Endothelial cell of umbilical vein (primary cell): ENCODE data around the gene FYTTD1. TPM values are rescaled to one million over a fixed set of nuclear protein-coding genes. Genes with fewer than 3 reads are reported as not detected.

Source experiments
- BruUV-seq: library from RNA; stranded (reverse); fragments of 400-500 nt; replicated peaks from 2 replicates; lab custom pipeline; 2021; lab: Mats Ljungman, UMichigan
- CTCF ChIA-PET: fragments of 300-600, 350-600 bp; sonication (Branson Sonifier 250); formaldehyde crosslinking; loops from one replicate; lab custom pipeline; 2021; ENCODE audit warnings: antibody characterized with exemption, inconsistent platforms; lab: Charles Lee
- POLR2A ChIA-PET: fragments of 300-600, 350-600 bp; sonication (Branson Sonifier 250); formaldehyde crosslinking; loops from one replicate; lab custom pipeline; 2021; ENCODE audit warnings: antibody characterized with exemption, inconsistent platforms; lab: Charles Lee
- DNase-seq: peaks from one replicate; pipeline ENCODE4 v3.0.0-alpha.2; 2011; ENCODE audit warnings: low read depth, low spot score
- FAIRE-seq: peaks from 2 replicates; lab custom pipeline; 2011; peaks lifted over from hg19 to GRCh38; lab: Jason Lieb, UNC
- H2AFZ ChIP-seq: 2 replicates; pipeline ENCODE4 v1.6.0; 2012; ENCODE audit warnings: low read depth, low read length, control low read depth, inconsistent platforms
- H3K27ac ChIP-seq: 2 replicates; pipeline ENCODE4 v1.5.1; 2011; ENCODE audit warnings: low read depth, mild to moderate bottlenecking, control low read depth, low read length, moderate library complexity; ENCODE audit not compliant: insufficient read depth
- H3K27me3 ChIP-seq, 2 experiments: 2 replicates each; pipeline versions ENCODE4 v1.6.0 to v1.6.1; 2011; ENCODE audit warnings: low read length in 2 of 2, mixed read lengths in 1 of 2; ENCODE audit not compliant: control insufficient read depth in 2 of 2, insufficient read depth in 2 of 2
- H3K36me3 ChIP-seq, 2 experiments: 2 replicates in 1 of 2; 3 replicates in 1 of 2; pipeline ENCODE4 v1.5.1; 2011; ENCODE audit warnings: low read length in 2 of 2, mild to moderate bottlenecking in 1 of 2, moderate library complexity in 1 of 2; ENCODE audit not compliant: control insufficient read depth in 2 of 2, insufficient read depth in 2 of 2; ENCODE audit errors: extremely low read depth in 1 of 2
- H3K4me1 ChIP-seq: 3 replicates; pipeline ENCODE4 v1.5.1; 2011; ENCODE audit warnings: mild to moderate bottlenecking, low read length; ENCODE audit not compliant: control insufficient read depth, insufficient read depth; ENCODE audit errors: extremely low read depth
- H3K4me2 ChIP-seq: 2 replicates; pipeline ENCODE4 v1.6.1; 2011; ENCODE audit warnings: low read length, control low read depth, mixed read lengths; ENCODE audit not compliant: insufficient read depth
- H3K4me3 ChIP-seq, 3 experiments: fragments of 200-600 bp in 1 of 3; sonication (generic), shearing (Covaris generic) in 1 of 3; replicated peaks in 1 of 3; 2 replicates each; pipeline ENCODE4 v1.5.1; 2011 to 2016; ENCODE audit warnings: control low read depth in 3 of 3, low read length in 3 of 3, mild to moderate bottlenecking in 2 of 3, inconsistent platforms in 1 of 3, low read depth in 1 of 3, moderate library complexity in 1 of 3; ENCODE audit not compliant: insufficient read depth in 1 of 3
- H3K79me2 ChIP-seq: 2 replicates; pipeline ENCODE4 v1.6.0; 2012; ENCODE audit warnings: low read length, inconsistent platforms; ENCODE audit not compliant: control insufficient read depth, insufficient read depth
- H3K9ac ChIP-seq: replicated peaks from 2 replicates; pipeline ENCODE3; 2011; ENCODE audit warnings: low read length, control low read depth; ENCODE audit not compliant: insufficient read depth; ENCODE audit errors: extremely low read depth
- H3K9me1 ChIP-seq: replicated peaks from 3 replicates; pipeline ENCODE4 v1.6.0; 2011; ENCODE audit warnings: mild to moderate bottlenecking, low read length; ENCODE audit not compliant: control insufficient read depth, insufficient read depth; ENCODE audit errors: extremely low read depth
- H3K9me3 ChIP-seq: replicated peaks from 2 replicates; pipeline ENCODE4 v1.5.1; 2012; ENCODE audit warnings: low read length, inconsistent platforms; ENCODE audit not compliant: control insufficient read depth, insufficient read depth
- H4K20me1 ChIP-seq: replicated peaks from 2 replicates; pipeline ENCODE3; 2011; ENCODE audit warnings: mild to moderate bottlenecking, low read length; ENCODE audit not compliant: control insufficient read depth, insufficient read depth; ENCODE audit errors: extremely low read depth
- CTCF ChIP-seq, 2 donors: IDR thresholded peaks; 1 replicate in 1 of 2; 2 replicates in 1 of 2; pipeline ENCODE4 v1.5.1; 2011; ENCODE audit warnings: low read length in 2 of 2, mild to moderate bottlenecking in 2 of 2, moderate library complexity in 2 of 2, control low read depth in 1 of 2, inconsistent platforms in 1 of 2, low read depth in 1 of 2; ENCODE audit not compliant: insufficient read depth in 1 of 2; ENCODE audit errors: extremely low read depth in 1 of 2
- EZH2 ChIP-seq: IDR thresholded peaks from 2 replicates; pipeline ENCODE4 v1.6.1; 2012; ENCODE audit warnings: borderline replicate concordance, low read depth, mild to moderate bottlenecking, moderate library complexity, low read length, inconsistent platforms; ENCODE audit not compliant: severe bottlenecking
- FOS ChIP-seq: IDR thresholded peaks from 2 replicates; pipeline ENCODE4 v1.6.1; 2011; ENCODE audit warnings: mild to moderate bottlenecking, low read length, moderate library complexity, borderline replicate concordance; ENCODE audit not compliant: insufficient read depth
- GATA2 ChIP-seq: IDR thresholded peaks from 2 replicates; pipeline ENCODE4 v1.7.0; 2011; ENCODE audit warnings: low read depth, mild to moderate bottlenecking, moderate library complexity, mixed read lengths, low read length; ENCODE audit not compliant: insufficient read length, insufficient read depth
- MAX ChIP-seq: IDR thresholded peaks from 2 replicates; pipeline ENCODE4 v1.6.1; 2011; ENCODE audit not compliant: insufficient read depth, insufficient read length
- MYC ChIP-seq: IDR thresholded peaks from one replicate; pipeline ENCODE4 v1.6.1; 2011; ENCODE audit warnings: mild to moderate bottlenecking, low read depth, low read length
- dilution Hi-C: fragments of 300-500 bp; cut with MboI; formaldehyde crosslinking; loops from one replicate; pipeline ENCODE4 v1.15.0; 2019; ENCODE audit warnings: low sequenced_read_pairs; ENCODE audit not compliant: extremely low pct_ligation_motif_present
- intact Hi-C: fragments of 100-400 bp; cut with micrococcal nuclease; formaldehyde crosslinking; loops from one replicate; pipeline ENCODE4 v1.10.0; 2022
- polyA plus RNA-seq, 4 experiments: library from polyadenylated mRNA; depleted of rRNA in 3 of 4; stranded (reverse) in 3 of 4; unstranded in 1 of 4; fragments of >200 nt; gene quantifications; 2 replicates each; pipeline versions ENCODE4 v1.2.1 to v1.2.3, GENCODE V29; 2011 to 2012; ENCODE audit warnings: missing spikeins in 1 of 4
- total RNA-seq: library from RNA; stranded (reverse); gene quantifications from 2 replicates; pipeline ENCODE4 v1.2.3, GENCODE V29; 2021

The FYTTD1 gene
- total and polyA plus RNA-seq, 2 donors (not counting 3 experiments of a cell fraction or from before 2014, with no cell fraction given), result 8.9 to 52.3 TPM

- H3K4me2 ChIP-seq, result peak overlapping the region; percentile 93
- POLR2A ChIA-PET, result no interaction called here
- H2AFZ ChIP-seq, result peak overlapping the region; percentile 0
These were observed 1.4 kb downstream of the FYTTD1 start for GRCh38 chr3:197750858-197751737.

More at GRCh38 chr3:197750858-197751737, 1.4 kb downstream of the FYTTD1 start:
- dilution Hi-C loops (no loop called here), intact Hi-C loops (loop anchor here (1.0 kb wide), 1 partner anchor 39 kb away; no protein-coding TSS in a partner anchor)
- Histone ChIP-seq H3K27ac (peak overlapping the region; percentile 35), H3K4me3 (peak overlapping the region; percentile 59 to 87 (median 62)), H3K36me3 (no peaks in the 10 kb centered on the region), H3K27me3 (no peaks in the 10 kb centered on the region), H4K20me1 (peaks cover 4% of the 10 kb centered on the region), H3K9me1 (no peaks in the 10 kb centered on the region), H3K9me3 (no peaks in the 10 kb centered on the region), H3K4me1 (peaks cover 13% of the 10 kb centered on the region), H3K79me2 (peaks cover 50% of the 10 kb centered on the region), H3K9ac (peak overlapping the region; percentile 68)
- DNase-seq, result peak; percentile 57
- CTCF ChIA-PET, result interaction anchor here (0.6 to 2.4 kb wide), 4 partner anchors 15 to 152 kb away, joined by 3 to 7 read pairs (median 5); partner anchors contain the start of gene RUBCN
- TSS peak; percentile 21 for BruUV-seq
- peak; percentile 50 for FAIRE-seq
- TF ChIP-seq MYC (no peak), CTCF (IDR thresholded peaks at IDR 0.05; ENCODE audit: extremely low read depth in 1 of 2, insufficient read depth in 1 of 2, low read depth in 1 of 2, low read length in 2 of 2) (no peak), FOS (no peak), GATA2 (no peak), MAX (no peak), EZH2 (no peak)
